DOHH2 (cell line): ENCODE measurements around the gene NNAT.
A peak's percentile ranks its signal among the peaks of the same experiment; 100 is the strongest.

Experiments used
- H3F3A ChIP-seq: fragments of 200-600 bp; sonication (generic), shearing (Covaris generic); 2 replicates; pipeline ENCODE4 v1.6.0; 2016; ENCODE audit warnings: antibody characterized with exemption, mild to moderate bottlenecking; ENCODE audit not compliant: control insufficient read depth, insufficient read depth
- H3K27ac ChIP-seq: fragments of 200-600 bp; sonication (generic); 2 replicates; pipeline ENCODE4 v1.5.1; 2014; ENCODE audit warnings: low read depth, mild to moderate bottlenecking, low read length, moderate library complexity
- H3K27me3 ChIP-seq: fragments of 200-600 bp; sonication (generic); 2 replicates; pipeline ENCODE4 v1.6.1; 2014; ENCODE audit warnings: mild to moderate bottlenecking, low read length, mixed read lengths; ENCODE audit not compliant: control insufficient read depth
- H3K36me3 ChIP-seq: fragments of 200-600 bp; sonication (generic); 2 replicates; pipeline ENCODE4 v1.6.1; 2014; ENCODE audit warnings: mild to moderate bottlenecking, low read length, moderate library complexity, mixed read lengths; ENCODE audit not compliant: control insufficient read depth
- H3K4me1 ChIP-seq: fragments of 200-600 bp; sonication (generic); 2 replicates; pipeline ENCODE4 v1.6.1; 2014; ENCODE audit warnings: mild to moderate bottlenecking, low read length, mixed read lengths; ENCODE audit not compliant: control insufficient read depth
- H3K4me2 ChIP-seq: fragments of 200-600 bp; sonication (generic); 2 replicates; pipeline ENCODE4 v1.6.0; 2014; ENCODE audit warnings: mild to moderate bottlenecking, low read length, moderate library complexity
- H3K4me3 ChIP-seq: fragments of 200-600 bp; sonication (generic); 2 replicates; pipeline ENCODE4 v1.5.1; 2014; ENCODE audit warnings: mild to moderate bottlenecking, low read length, mixed read lengths
- H3K79me2 ChIP-seq: fragments of 200-600 bp; sonication (generic); 2 replicates; pipeline ENCODE4 v1.6.1; 2014; ENCODE audit warnings: mild to moderate bottlenecking, low read length, mixed read lengths; ENCODE audit not compliant: control insufficient read depth
- H3K9me2 ChIP-seq: fragments of 200-600 bp; sonication (generic); replicated peaks from 2 replicates; pipeline ENCODE4 v1.6.1; 2014; ENCODE audit warnings: mild to moderate bottlenecking, low read length, mixed read lengths; ENCODE audit not compliant: control insufficient read depth
- H3K9me3 ChIP-seq: fragments of 200-600 bp; sonication (generic); 2 replicates; pipeline ENCODE4 v1.6.1; 2014; ENCODE audit warnings: antibody characterized with exemption, low read length, mixed read lengths; ENCODE audit not compliant: control insufficient read depth, insufficient read depth
- H4K20me1 ChIP-seq: fragments of 200-600 bp; sonication (generic); 2 replicates; pipeline ENCODE4 v1.6.0; 2014; ENCODE audit warnings: low read depth, mild to moderate bottlenecking, antibody characterized with exemption, low read length, moderate library complexity; ENCODE audit not compliant: control insufficient read depth, insufficient read depth
- CTCF ChIP-seq: fragments of 200-600 bp; sonication (generic); IDR thresholded peaks from one replicate; pipeline ENCODE4 v1.5.1; 2014; ENCODE audit warnings: antibody characterized with exemption, mild to moderate bottlenecking, low read depth, low read length; ENCODE audit not compliant: poor library complexity, severe bottlenecking
- EZH2phosphoT487 ChIP-seq: fragments of 200-600 bp; sonication (generic); IDR thresholded peaks from 2 replicates; pipeline ENCODE4 v1.6.1; 2017; ENCODE audit warnings: borderline replicate concordance, mild to moderate bottlenecking, antibody characterized with exemption, low read length, moderate library complexity, mixed read lengths

Gene NNAT

GRCh38 chr20:37525810-37526209, 4.8 kb downstream of the NNAT start:
- no peaks in the 10 kb centered on the region for H3K9me3 ChIP-seq
- no peaks in the 10 kb centered on the region for H3K9me2 ChIP-seq
- TF ChIP-seq CTCF, result no peak
- TF ChIP-seq EZH2phosphoT487, result no peak
- H3K4me3 ChIP-seq, result peak overlapping the region; percentile 91
- H3K79me2 ChIP-seq, result peaks cover 67% of the 10 kb centered on the region
- H3K4me2 ChIP-seq, result peak overlapping the region; percentile 80
- no peak overlapping the region for H3K27ac ChIP-seq
- peaks cover 31% of the 10 kb centered on the region for H3K4me1 ChIP-seq
- peaks cover 10% of the 10 kb centered on the region; the same call in 1 of the 2 replicates for H4K20me1 ChIP-seq
- H3K36me3 ChIP-seq, result 0 out of 2 replicates have a peak, but pooled peaks cover 5% of the 10 kb centered on the region
- no peaks in the 10 kb centered on the region for H3K27me3 ChIP-seq
- no peaks in the 10 kb centered on the region for H3F3A ChIP-seq

- peaks cover 62% of the 10 kb centered on the region for H3K79me2 ChIP-seq
- H3K4me2 ChIP-seq, result peak overlapping the region; percentile 80
- H3K36me3 ChIP-seq, result 0 out of 2 replicates have a peak, but pooled peaks cover 5% of the 10 kb centered on the region
- no peaks in the 10 kb centered on the region for H3F3A ChIP-seq
- peak overlapping the region; percentile 91 for H3K4me3 ChIP-seq
- peaks cover 31% of the 10 kb centered on the region for H3K4me1 ChIP-seq
- peaks cover 10% of the 10 kb centered on the region; the same call in 1 of the 2 replicates for H4K20me1 ChIP-seq
- H3K27ac ChIP-seq, result no peak overlapping the region
- TF ChIP-seq EZH2phosphoT487 (no peak), CTCF (no peak)
- H3K9me2 ChIP-seq, result no peaks in the 10 kb centered on the region
- H3K9me3 ChIP-seq, result no peaks in the 10 kb centered on the region
- H3K27me3 ChIP-seq, result no peaks in the 10 kb centered on the region
Measured at GRCh38 chr20:37526238-37526838, 5.3 kb downstream of the NNAT start.

- 0 out of 2 replicates have a peak, but pooled peaks cover 5% of the 10 kb centered on the region for H3K36me3 ChIP-seq
- H3K79me2 ChIP-seq, result peaks cover 57% of the 10 kb centered on the region
- no peaks in the 10 kb centered on the region for H3K9me2 ChIP-seq
- H3K4me3 ChIP-seq, result peak overlapping the region; percentile 91
- peak overlapping the region; percentile 80 for H3K4me2 ChIP-seq
- no peak for TF ChIP-seq CTCF
- no peak for TF ChIP-seq EZH2phosphoT487
- H3K27me3 ChIP-seq, result no peaks in the 10 kb centered on the region
- H3F3A ChIP-seq, result no peaks in the 10 kb centered on the region
- peaks cover 10% of the 10 kb centered on the region; the same call in 1 of the 2 replicates for H4K20me1 ChIP-seq
- H3K27ac ChIP-seq, result peak overlapping the region; percentile 59
- H3K4me1 ChIP-seq, result peaks cover 31% of the 10 kb centered on the region
- no peaks in the 10 kb centered on the region for H3K9me3 ChIP-seq
Measured at GRCh38 chr20:37526839-37527637, 6.0 kb downstream of the NNAT start.
